ENCODE data around the gene LTV1.
"Not testable (repeated sequence)": the region's sequence is repeated elsewhere in the genome, so short reads cannot be mapped to it uniquely, and the experiment has no call there.

LTV1 gene, protein sequence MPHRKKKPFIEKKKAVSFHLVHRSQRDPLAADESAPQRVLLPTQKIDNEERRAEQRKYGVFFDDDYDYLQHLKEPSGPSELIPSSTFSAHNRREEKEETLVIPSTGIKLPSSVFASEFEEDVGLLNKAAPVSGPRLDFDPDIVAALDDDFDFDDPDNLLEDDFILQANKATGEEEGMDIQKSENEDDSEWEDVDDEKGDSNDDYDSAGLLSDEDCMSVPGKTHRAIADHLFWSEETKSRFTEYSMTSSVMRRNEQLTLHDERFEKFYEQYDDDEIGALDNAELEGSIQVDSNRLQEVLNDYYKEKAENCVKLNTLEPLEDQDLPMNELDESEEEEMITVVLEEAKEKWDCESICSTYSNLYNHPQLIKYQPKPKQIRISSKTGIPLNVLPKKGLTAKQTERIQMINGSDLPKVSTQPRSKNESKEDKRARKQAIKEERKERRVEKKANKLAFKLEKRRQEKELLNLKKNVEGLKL

DNA sequence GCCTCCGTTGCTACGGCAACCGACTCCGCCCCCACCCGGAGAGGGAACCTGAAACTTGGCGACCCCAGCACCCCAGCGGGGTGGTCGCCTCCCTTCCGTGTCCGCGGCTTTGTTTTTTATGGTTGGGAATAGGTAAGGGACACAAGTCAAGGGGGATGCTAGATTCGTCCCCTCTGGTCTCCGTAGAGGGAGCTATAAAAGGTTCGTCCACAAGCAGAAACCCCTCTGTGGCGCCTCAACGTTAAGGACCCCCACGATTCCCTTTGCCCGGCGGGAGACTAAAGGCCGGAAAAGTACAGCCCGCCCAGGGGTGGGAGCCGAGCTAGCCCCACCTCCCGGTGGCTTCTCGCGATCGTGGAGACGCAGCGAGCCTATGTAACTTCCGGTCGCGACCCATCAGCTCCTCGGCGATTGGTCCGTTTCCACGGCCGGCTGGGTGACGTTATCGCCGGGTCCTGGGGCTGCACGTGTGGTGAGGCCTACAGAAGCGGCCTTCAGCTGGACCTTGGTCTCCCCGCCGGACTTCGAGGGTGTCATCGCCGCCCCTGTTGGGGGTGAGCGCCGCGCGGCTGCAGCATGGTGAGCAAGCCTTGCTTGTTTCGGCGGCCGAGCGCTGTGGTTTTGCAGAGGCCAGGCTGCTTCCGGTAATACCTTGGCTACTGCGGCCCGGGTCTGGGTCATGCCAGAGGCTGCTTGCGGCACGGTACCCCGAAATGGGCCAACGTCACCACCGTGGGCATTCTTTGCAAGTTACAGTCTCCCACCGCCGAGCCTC is at the start of gene LTV1:
TSS of gene LTV1 (plus strand) at position 437 of the 775 bp plus-strand sequence. CDS start at position 577, 140 bp downstream.
- peak; percentile 76 to 84 (median 80) for DNase-seq

DNA sequence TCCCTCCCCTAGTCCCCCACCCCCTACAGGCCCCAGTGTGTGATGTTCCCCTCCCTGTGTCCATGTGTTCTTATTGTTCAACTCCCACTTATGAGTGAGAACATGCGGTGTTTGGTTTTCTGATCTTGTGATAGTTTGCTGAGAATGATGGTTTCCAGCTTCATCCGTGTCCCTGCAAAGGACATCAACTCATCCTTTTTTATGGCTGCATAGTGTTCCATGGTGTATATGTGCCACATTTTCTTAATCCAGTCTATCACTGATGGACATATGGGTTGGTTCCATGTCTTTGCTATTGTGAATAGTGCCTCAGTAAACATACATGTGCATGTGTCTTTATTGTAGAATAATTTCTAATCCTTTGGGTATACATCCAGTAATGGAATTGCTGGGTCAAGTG is 46.6 kb upstream of the LTV1 start:
- DNase-seq: not testable (repeated sequence)

GRCh38 chr6:143798487-143798886 is 44.7 kb upstream of the LTV1 start:
- DNase-seq: not testable (repeated sequence)

- no peak for DNase-seq
These were observed 40.1 kb upstream of the LTV1 start for GRCh38 chr6:143802833-143803565.

DNA sequence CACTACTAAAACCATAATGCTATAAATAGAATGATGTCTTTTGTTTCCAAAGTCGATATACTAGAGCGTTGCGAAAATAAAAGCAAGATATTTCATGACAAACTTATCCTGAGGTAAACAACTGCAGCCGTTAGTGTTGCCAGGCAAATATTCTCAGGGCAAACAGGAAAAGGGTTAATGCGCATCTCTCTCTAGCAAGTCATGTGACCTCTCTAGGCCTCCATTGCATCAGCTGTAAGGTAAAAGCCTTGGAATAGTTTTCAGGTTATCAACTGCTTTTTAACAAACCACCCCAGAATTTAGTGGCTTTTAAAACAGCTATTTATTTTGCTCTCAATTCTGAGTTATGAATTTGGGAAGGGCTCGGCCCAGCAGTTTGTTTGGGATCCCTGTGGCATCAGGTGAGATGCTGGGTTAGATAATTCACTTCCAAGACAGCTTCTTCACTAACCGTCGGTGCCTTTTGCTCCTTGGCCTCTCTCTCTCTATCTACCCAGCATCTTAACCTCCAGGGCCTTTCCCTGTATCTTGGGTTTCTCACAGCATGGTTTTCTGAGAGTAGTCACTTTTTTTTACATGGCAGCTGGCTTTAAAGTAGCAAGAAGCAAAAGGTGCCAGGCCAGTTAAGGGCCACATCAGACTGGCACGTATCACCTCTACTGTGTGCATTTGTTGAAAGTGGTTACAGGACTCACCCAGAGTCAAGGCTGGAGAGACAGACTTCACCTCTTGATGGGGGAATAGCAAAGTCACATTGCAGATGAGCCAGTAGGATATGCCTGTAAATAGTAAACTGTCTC is 39.2 kb upstream of the LTV1 start:
- no peak for DNase-seq

DNA sequence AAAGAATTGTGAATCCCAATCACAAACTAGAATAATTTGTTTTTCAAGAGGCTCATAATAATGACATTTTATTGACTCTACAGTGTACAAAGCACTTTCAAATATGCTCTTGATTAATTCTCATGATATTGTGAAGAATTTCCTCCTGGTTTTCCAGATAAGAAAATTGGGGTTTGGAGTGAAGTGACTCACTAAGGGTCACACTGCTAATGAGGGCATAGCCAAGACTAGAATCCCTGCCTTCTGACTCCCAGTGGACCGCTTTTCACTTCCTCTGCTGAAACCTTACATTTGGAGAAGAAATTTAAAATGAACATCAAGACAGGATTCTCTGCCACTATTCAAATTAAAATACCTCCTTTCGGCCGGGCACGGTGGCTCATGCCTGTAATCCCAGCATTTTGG is 38.3 kb upstream of the LTV1 start:
- DNase-seq: no peak

- peak in 2 of 4 experiments; percentile 4 to 24 for DNase-seq
These were observed 36.6 kb upstream of the LTV1 start for GRCh38 chr6:143806282-143807102.

DNA sequence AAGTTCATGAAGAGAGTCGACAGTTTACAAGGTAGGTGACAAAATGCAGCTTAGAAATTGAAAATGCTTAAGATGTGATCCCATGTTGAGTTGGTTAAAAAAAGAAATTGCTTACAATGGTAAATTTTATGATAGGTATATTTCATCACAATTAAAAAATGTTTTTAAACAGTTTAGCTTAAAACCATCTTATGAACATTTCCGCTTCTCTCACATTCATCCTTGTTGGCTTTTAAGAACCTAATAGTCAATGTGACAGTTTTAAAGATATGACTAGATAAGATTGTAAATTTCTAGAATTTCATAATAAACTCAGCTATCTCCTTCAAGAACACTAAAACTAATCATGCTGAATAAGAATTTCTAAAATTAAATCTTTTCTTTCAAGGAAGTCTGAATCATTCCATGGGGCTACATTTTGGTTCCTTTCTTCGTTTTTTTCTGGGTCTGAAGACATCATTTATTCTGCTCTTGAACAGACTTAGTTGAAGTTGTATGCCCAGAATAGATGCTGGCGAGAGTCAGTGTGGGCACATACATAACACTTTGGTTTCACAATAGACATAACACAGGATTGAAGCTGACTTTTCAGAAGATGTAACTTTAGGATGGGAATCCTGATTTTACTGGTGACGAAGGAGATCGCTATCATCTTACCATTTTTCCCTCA is 35.9 kb upstream of the LTV1 start:
- no peak for DNase-seq

- DNase-seq: no peak
These were observed 32.4 kb upstream of the LTV1 start for GRCh38 chr6:143810745-143811144.

GRCh38 chr6:143811501-143812157 is 31.5 kb upstream of the LTV1 start:
- no peak for DNase-seq

DNA sequence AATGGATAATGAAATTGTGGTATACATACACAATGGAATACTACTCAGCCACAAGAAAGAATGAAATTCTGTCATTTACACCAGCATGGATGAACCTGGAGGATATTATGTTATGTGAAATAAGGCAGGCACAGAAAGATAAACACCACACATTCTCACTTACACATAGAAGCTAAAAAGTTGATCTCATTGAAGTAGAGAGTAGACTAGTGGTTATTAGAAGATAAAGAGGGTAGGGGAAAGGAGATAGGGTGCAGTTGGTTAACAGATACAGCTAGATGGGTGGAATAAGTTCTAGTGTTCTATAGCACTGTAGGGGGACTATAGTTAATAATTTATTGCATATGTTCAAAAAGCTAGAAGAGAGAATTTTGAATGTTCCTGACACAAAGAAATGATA is 25.5 kb upstream of the LTV1 start:
- DNase-seq: no peak

DNA sequence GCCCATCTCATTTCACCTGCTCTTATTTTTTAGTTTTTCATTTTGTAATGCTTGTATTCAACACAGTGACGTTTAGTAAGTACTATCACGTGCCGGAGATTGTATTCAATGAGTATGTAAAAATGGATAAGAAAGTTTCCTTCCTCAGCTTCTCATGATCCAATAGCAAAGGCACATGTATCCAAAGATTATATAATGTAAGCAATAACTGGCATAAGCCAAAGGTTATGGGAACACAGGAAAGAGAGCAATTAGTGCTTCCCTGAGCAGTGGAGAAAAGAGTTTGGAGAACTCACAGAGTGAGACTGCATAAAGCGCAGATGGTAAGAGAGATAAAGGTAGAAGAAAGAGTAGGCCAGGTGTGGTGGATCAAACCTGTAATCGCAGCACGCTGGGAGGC is 21.8 kb upstream of the LTV1 start:
- DNase-seq: no peak

- DNase-seq: no peak
These were observed 20.5 kb upstream of the LTV1 start for GRCh38 chr6:143822584-143823024.

DNA sequence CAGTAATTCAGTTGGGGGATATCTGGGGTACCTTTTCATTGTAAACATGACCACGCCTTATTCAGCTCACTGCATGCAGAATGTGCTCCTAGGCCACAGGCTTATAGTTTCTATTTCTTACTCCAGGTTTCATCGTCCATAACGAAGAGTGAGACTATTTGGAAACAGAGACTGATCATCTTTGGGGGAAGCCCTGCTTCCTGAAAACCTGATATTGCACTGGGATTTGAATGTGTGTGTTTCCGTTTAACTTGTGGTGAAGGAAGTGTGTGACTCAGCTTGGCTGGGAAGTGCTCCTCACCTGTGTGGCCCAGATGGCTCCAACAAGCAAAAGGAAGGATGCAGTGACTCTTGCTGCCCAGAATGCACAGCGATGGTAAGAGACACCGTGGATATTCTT is 19.6 kb upstream of the LTV1 start:
- DNase-seq: no peak

GRCh38 chr6:143828572-143828971 is 14.6 kb upstream of the LTV1 start:
- DNase-seq: no peak

GRCh38 chr6:143836150-143836549 is 7.0 kb upstream of the LTV1 start:
- DNase-seq: no peak

DNA sequence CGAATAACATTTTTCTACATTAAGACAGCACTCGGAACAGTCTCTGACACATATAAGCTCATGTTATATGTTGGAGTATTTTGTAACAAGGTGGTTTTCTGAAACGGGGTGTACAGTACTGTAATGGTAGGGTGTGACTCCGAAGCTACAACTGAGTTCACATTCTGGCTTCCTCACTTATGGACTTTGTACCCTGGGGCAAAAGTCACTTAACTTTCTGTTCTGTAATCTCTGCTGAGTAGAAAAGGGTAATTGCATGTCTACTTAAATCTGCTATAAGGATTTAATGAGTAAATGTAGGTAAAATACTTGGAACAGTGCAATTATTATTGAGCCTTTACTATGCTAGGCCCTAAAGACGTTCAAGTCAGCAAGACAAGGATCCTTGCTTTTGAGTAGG is 4.7 kb upstream of the LTV1 start:
- no peak for DNase-seq

DNA sequence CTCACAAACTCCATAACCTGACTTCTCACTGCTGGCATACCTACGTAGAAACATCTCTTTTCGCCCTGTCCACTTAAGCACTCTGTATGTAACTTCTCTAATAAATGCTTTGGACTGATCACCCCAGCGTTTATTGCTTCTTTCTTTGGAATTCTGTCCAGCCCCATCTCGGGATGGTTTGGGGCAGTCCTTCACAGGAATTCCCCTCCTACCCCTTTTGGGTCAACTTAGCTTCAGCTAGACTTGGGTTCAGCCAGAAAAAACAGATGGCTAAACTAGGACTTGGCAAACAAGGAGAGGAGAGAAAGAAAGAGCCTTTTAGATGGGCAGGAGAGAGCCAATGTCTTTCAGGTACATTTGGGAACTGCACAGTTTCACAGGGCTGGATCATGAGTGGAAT is 3.9 kb upstream of the LTV1 start:
- DNase-seq: no peak

GRCh38 chr6:143840595-143841265 is 2.4 kb upstream of the LTV1 start:
- no peak for DNase-seq

DNA sequence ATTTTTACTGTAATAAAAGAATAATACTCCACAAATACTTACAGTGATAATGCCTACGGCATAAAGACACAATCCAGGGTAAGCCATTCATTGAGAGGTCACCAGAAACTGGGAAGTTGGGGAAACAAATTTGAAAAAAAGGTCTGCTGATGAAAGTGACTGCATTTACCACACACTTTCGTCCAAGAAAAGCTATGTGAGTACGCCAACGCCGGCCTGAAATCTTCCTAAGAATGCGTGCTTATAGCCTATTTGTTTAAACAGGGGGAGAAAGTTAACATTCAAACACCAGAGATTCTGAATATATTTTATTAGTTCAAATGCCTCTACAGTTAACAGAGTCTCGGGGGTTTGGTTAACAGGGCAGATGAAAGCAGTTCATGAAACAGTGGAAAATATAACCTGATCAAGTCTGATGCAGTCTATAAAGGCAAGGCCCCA is 657 bp upstream of the LTV1 start:
- no peak for DNase-seq

Data from activated naive CD4-positive, alpha-beta T cell (primary cell).